HG02571 (cell line): ENCODE data around the gene PNKD.
"Not testable (repeated sequence)": the region's sequence is repeated elsewhere in the genome, so short reads cannot be mapped to it uniquely, and the experiment has no call there.

Experiments used
- ATAC-seq: cut with Tn5 transposase; IDR thresholded peaks from one replicate; pipeline ENCODE4 v1.9.1; 2021; ENCODE audit warnings: mild to moderate bottlenecking, moderate library complexity; ENCODE audit not compliant: unreplicated experiment

Gene PNKD

GRCh38 chr2:218291318-218292047 lies 21.2 kb downstream of the PNKD start:
- ATAC-seq, result no peak

- peak; percentile 64 for ATAC-seq
Observed at GRCh38 chr2:218292048-218293014, 22.0 kb downstream of the PNKD start, which contains the start of gene TMBIM1. Gene TMBIM1, minus strand, starts transcription at chr2:218292503. Its CDS starts 10,362 bp downstream, at chr2:218282141.

- ATAC-seq, result no peak
Observed at GRCh38 chr2:218293715-218294429, 23.6 kb downstream of the PNKD start.

GRCh38 chr2:218294430-218295022 lies 24.2 kb downstream of the PNKD start:
- ATAC-seq, result no peak

- no peak for ATAC-seq
Observed at GRCh38 chr2:218295029-218295428, 24.7 kb downstream of the PNKD start.

- no peak for ATAC-seq
Observed at GRCh38 chr2:218296200-218296599, 25.9 kb downstream of the PNKD start.

- ATAC-seq, result no peak
Observed at GRCh38 chr2:218296847-218297246, 26.5 kb downstream of the PNKD start.

GRCh38 chr2:218298314-218298875 lies 28.1 kb downstream of the PNKD start:
- ATAC-seq, result no peak

GRCh38 chr2:218300141-218300540 lies 29.8 kb downstream of the PNKD start:
- no peak for ATAC-seq

GRCh38 chr2:218301176-218301819 lies 31.0 kb downstream of the PNKD start:
- ATAC-seq, result no peak

- no peak for ATAC-seq
Observed at GRCh38 chr2:218305383-218305782, 35.1 kb downstream of the PNKD start.

GRCh38 chr2:218306184-218306920 lies 36.0 kb downstream of the PNKD start:
- ATAC-seq, result no peak

- no peak for ATAC-seq
Observed at GRCh38 chr2:218307415-218308090, 37.2 kb downstream of the PNKD start.

GRCh38 chr2:218310853-218311540 lies 40.7 kb downstream of the PNKD start:
- ATAC-seq, result no peak

- not testable (repeated sequence) for ATAC-seq
Observed at GRCh38 chr2:218311541-218312266, 41.4 kb downstream of the PNKD start.

- ATAC-seq, result no peak
Observed at GRCh38 chr2:218312267-218312756, 42.0 kb downstream of the PNKD start.

GRCh38 chr2:218313356-218313755 lies 43.0 kb downstream of the PNKD start:
- no peak for ATAC-seq
